ENCODE results near the gene SNPH.

SNPH gene

GRCh38 chr20:1313236-1313964 is 47.3 kb downstream of the SNPH start:
- DNase-seq (ENCODE audit: extremely low spot score): peak; percentile 81
- TF ChIP-seq CTCF (IDR thresholded peaks at IDR 0.05; ENCODE audit: control extremely low read depth, extremely low read depth, low read depth, missing control alignments): peak; percentile 88
- ChIA-PET POLR2A (no interaction called here), CTCF (interaction anchor here (0.7 to 2.6 kb wide), 21 partner anchors 9 to 463 kb away, joined by 3 to 47 read pairs (median 4); partner anchors contain the start of gene NSFL1C)

GRCh38 chr20:1315804-1316203 is 49.7 kb downstream of the SNPH start:
- no peak for TF ChIP-seq CTCF (IDR thresholded peaks at IDR 0.05; ENCODE audit: control extremely low read depth, extremely low read depth, low read depth, missing control alignments)
- no peak for DNase-seq (ENCODE audit: extremely low spot score)
- ChIA-PET POLR2A (no interaction called here), CTCF (interaction anchor here (1.1 to 2.3 kb wide), 7 partner anchors 10 to 461 kb away, joined by 3 to 6 read pairs (median 5); no protein-coding TSS in a partner anchor)

- ChIA-PET POLR2A (no interaction called here), CTCF (interaction anchor here (0.8 kb wide), 1 partner anchor 186 kb away, joined by 3 read pairs; no protein-coding TSS in a partner anchor)
- TF ChIP-seq CTCF (IDR thresholded peaks at IDR 0.05; ENCODE audit: control extremely low read depth, extremely low read depth, low read depth, missing control alignments): no peak
- DNase-seq (ENCODE audit: extremely low spot score): no peak
Measured at GRCh38 chr20:1317545-1318255, 51.6 kb downstream of the SNPH start.

GRCh38 chr20:1319051-1319450 is 53.0 kb downstream of the SNPH start:
- ChIA-PET CTCF (interaction anchor here (1.4 kb wide), 1 partner anchor 14 kb away, joined by 3 read pairs; no protein-coding TSS in a partner anchor), POLR2A (no interaction called here)
- TF ChIP-seq CTCF (IDR thresholded peaks at IDR 0.05; ENCODE audit: control extremely low read depth, extremely low read depth, low read depth, missing control alignments): no peak
- no peak for DNase-seq (ENCODE audit: extremely low spot score)

- ChIA-PET POLR2A (no interaction called here), CTCF (interaction anchor here (0.8 to 1.4 kb wide), 2 partner anchors 13 to 78 kb away, joined by 3 read pairs; no protein-coding TSS in a partner anchor)
- TF ChIP-seq CTCF (IDR thresholded peaks at IDR 0.05; ENCODE audit: control extremely low read depth, extremely low read depth, low read depth, missing control alignments): no peak
- DNase-seq (ENCODE audit: extremely low spot score): no peak
Measured at GRCh38 chr20:1319462-1319861, 53.4 kb downstream of the SNPH start.

- no peak for TF ChIP-seq CTCF (IDR thresholded peaks at IDR 0.05; ENCODE audit: control extremely low read depth, extremely low read depth, low read depth, missing control alignments)
- CTCF ChIA-PET: interaction anchor here (0.8 to 1.4 kb wide), 2 partner anchors 13 to 77 kb away, joined by 3 read pairs; no protein-coding TSS in a partner anchor
- no peak for DNase-seq (ENCODE audit: extremely low spot score)
- POLR2A ChIA-PET: no interaction called here
Measured at GRCh38 chr20:1320016-1320415, 53.9 kb downstream of the SNPH start.

All from GM10248 (cell line).